HG02610 (cell line): Measurements from ENCODE around the gene CGB7.

Source experiments
- ATAC-seq: cut with Tn5 transposase; IDR thresholded peaks from one replicate; pipeline ENCODE4 v1.9.1; 2021; ENCODE audit warnings: mild to moderate bottlenecking, moderate library complexity; ENCODE audit not compliant: unreplicated experiment

CGB7 gene

DNA sequence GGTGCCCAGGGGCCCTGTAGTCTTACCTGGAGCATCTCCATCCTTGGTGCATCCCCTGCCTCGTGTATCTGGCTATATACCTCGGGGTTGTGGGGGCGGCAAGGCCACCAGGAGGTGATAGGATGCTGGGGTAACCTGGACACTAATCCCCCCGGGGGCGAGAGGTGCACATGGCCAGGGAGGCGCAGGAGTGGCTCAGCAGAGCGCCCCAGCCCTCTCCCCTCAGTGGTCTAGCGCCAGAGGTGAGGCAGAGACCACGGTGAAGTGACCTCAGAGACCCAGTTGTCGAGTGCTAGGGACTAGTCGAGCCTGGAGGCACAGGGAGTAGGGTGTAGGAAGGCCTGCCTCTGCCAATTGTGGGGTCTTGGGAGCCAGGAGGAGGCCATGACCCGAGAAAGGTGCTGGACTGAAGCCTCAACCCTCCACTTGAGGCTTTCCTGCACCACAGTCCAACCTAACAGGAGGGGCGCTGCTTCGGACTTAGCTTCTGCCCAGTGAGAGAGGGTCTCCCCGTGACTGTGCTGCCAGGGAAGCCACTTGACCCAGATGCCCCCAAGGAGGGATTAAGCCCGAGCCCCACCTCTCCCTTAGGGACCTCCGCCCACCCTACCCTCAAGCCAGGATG is 40.4 kb downstream of the CGB7 start, which contains the start of gene LHB:
Gene LHB, minus strand, starts transcription at position 51 of the 625 bp plus-strand sequence. Its CDS starts 10 bp downstream, at position 41.
- ATAC-seq, result no peak

DNA sequence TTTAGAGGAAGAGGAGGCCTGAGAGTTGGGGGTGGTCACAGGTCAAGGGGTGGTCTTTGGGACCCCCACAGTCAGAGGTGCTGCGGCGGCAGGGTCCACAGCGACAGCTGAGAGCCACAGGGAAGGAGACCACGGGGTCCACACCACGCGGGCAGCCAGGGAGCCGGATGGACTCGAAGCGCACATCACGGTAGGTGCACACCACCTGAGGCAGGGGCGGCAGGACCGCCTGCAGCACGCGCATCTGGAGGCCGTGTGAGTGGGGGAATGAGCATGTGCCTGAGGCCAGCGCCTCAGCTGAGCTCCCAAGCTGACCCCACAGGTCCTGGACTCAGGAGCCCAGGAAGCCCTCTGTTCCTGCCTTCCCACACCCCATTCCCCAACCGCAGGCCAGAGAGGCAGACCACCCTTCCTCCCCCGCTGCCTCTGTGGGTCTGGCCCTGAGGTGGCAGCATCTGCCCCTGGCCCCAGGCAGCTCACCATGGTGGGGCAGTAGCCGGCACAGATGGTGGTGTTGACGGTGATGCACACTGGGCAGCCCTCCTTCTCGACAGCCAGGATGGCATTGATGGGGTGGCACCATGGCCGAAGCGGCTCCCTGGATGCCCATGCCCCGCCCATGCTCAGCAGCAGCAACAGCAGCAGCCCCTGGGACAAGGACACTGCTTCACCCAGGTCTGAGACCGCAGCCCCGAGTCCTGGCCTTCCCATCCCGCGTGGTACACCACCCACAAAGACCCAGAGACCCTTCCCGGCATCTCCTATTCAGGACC is 41.3 kb downstream of the CGB7 start:
- ATAC-seq, result no peak

DNA sequence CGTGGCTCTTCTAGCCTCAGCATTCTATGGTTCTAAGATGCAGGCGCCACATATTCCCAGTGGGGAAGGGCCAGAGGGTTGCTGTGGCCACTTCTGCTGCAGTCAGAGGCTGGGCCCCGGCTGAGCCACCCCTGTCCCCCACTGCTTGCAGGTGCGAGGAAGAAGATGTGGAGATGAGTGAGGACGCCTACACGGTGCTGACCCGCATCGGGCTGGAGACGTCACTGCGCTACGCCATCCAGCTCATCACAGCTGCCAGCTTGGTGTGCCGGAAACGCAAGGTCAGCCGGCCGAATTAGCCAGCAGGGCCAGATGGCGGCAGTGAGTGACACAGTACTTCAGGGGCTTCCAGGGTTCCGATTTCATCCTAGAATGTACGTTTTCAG is 42.7 kb downstream of the CGB7 start:
- ATAC-seq, result no peak

DNA sequence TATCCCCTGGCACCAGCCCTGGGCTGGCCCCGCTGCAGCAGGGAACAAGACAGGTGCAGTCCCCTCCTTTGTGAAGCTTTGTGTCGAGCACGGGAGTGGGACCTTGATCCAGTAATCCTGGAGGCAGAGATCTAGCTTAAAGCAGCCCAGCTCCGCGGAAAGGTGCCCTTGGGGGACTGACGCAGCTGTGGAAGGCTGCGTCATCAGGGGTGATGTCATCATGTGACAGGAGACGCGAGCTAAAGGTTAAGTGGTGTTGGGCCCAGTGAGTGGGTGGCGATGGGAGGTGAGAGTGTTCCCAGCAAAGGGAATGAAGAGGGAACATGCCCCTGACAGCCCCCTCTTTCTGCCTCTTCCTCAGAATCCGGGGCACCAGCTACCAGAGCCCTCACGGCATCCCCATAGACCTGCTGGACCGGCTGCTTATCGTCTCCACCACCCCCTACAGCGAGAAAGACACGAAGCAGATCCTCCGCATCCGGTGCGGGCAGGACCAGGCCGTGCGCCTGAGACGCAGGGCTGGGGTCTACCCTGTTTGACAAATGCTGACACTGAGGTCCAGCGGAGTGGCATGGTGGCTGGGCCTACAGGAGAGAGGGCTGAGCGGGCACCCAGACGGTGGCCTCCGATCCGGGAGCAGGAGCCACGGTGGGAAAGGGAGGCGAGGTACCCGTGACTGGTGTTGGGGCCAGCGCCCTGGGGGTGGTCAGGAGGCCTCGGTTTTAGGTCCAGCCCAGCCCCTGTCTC is 43.3 kb downstream of the CGB7 start:
- ATAC-seq, result no peak

DNA sequence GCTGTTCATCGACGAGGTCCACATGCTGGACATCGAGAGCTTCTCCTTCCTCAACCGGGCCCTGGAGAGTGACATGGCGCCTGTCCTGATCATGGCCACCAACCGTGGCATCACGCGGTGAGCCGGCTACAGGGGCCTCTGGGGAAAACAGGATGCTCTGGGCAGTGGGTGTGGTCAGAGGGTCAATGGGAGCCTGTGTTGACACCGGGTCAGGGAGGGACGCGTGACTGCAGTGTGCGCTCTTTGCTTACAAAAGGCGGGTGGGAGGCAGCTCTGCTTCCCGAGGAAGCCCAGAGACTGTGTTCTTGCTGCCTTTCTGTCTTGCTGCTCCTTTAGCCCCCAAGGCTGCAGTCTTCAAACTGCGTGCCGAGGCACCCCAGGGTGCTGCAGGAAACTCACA is 46.4 kb downstream of the CGB7 start:
- ATAC-seq, result no peak

DNA sequence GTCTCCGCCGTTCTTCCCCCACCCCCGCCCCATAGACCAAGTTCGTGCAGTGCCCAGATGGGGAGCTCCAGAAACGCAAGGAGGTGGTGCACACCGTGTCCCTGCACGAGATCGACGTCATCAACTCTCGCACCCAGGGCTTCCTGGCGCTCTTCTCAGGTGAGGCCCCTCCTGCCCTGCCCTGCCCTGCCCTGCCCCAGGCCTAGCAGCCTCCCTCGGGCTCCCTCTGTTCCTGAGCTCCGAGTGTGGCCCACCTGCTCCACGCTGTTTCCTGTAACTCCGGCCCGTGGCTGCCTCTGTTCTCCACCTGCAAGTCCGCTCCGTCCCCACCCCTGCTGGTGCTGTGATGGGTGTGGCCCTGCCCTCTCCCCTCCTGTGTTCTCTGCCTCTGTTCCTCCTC is 47.1 kb downstream of the CGB7 start:
- ATAC-seq, result no peak

DNA sequence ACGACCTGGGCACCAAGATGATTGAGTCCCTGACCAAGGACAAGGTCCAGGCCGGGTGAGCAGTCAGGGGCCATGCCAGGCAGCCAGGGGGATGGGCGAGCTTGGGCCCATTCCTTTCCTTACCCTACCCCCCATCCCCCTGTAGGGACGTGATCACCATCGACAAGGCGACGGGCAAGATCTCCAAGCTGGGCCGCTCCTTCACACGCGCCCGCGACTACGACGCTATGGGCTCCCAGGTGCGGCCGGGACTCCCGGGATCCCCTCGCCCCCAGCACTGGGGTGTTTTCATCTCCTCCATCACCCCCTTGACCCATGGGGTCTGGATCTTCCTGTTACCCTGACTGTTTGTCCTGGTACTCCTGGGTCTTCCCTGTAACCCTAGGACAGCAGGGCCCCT is 47.7 kb downstream of the CGB7 start:
- ATAC-seq, result no peak

DNA sequence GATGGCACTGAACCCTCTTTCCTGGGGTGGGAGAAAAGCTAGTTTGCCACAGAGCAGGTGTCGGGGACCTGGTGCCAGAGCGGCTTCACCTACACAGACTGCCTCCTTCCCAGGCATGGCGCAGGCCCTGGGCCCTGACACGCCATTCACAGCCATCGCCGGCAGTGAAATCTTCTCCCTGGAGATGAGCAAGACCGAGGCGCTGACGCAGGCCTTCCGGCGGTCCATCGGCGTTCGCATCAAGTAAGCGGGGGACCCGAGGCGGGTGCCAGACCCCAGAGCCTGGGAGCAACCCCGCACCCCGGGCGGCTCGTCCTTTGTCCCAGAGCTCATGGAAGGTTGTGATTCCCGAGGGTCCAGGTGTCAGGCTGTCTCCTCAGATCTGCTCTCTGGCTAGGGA is 50.6 kb downstream of the CGB7 start:
- no peak for ATAC-seq

DNA sequence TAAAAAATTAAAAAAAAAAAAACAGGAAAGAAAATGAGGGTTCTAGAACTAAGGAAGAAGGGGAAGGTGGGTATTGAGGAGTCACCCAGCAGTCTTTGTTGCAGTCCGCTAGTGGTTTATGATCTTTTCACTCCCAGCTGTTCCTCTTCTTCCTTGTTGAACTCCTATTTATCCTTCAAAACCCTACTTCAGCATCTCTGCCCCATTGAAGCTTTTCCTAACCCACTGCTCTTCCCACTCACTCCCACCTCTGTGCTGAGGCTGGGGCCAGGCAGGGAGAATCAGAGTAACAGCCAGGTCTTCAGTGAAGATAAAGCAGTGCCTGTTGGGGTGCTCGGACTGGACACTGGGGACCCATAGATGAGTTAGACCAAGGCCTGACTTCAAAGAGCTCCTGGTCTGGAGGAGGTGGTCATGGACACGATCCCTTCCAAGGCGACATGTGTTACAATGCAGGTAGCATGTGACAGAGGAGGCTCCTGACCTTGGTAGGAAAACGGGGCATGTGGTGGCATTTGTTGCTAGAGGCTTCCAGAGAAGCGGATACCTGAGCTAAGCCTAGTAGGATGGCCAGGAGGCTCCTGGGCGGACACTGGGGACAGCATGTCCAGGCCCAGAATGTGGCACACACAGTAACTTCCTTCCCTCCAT is 52.5 kb downstream of the CGB7 start:
- ATAC-seq, result no peak
